Measurements from ENCODE around the gene ZNF93.
"Not testable (repeated sequence)": the region's sequence is repeated elsewhere in the genome, so short reads cannot be mapped to it uniquely, and the experiment has no call there.

ZNF93 gene

DNA sequence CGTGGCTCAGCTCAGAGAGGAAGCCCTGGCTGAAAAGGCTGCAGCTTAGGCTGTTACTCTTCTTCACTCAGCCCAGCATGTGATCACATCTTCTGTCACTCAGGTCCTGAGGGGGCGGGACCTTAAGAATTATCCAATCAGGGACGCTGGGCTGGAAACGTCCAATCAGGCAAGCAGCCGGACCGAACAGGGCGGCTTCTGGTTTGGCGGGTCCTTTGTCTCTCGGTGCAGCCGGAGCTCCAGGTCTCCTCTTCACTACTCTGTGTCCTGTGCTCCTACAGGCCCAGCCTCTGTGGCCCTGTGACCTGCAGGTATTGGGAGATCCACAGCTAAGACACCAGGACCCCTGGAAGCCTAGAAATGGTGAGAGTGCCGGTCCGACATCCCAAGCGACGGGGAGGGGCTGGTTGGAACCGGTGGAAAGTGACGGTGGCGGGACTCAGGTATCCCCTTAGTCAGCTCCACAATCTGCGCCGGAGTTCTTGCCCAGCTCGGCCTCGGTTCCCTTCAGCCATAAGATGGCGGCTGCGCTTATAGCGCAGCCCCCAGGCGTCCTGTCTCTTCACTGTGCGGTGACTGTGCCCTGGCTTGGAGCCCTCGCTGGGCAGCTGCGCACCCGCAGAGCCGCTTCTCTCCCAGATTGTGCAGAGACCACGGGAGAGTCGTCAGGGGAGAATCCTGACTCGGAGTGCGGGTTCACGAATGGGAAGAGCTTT lies at the start of gene ZNF93:
Gene ZNF93, plus strand, starts transcription at position 218 of the 716 bp plus-strand sequence. Its CDS starts 143 bp downstream, at position 361.
- DNase-seq, result peak; percentile 98

GRCh38 chr19:19851740-19852139 lies 49.0 kb upstream of the ZNF93 start:
- DNase-seq, result not testable (repeated sequence)

- no peak for DNase-seq
Measured at GRCh38 chr19:19858751-19859150, 42.0 kb upstream of the ZNF93 start.

GRCh38 chr19:19860756-19861390 lies 39.9 kb upstream of the ZNF93 start:
- no peak for DNase-seq

GRCh38 chr19:19865750-19866610 lies 34.8 kb upstream of the ZNF93 start, which contains the start of gene ZNF253:
Gene ZNF253 (plus strand): TSS chr19:19865882. CDS start chr19:19865997, 115 bp downstream.
- DNase-seq, result peak; percentile 94

- DNase-seq, result peak; percentile 2
Measured at GRCh38 chr19:19866611-19867248, 34.0 kb upstream of the ZNF93 start.

DNA sequence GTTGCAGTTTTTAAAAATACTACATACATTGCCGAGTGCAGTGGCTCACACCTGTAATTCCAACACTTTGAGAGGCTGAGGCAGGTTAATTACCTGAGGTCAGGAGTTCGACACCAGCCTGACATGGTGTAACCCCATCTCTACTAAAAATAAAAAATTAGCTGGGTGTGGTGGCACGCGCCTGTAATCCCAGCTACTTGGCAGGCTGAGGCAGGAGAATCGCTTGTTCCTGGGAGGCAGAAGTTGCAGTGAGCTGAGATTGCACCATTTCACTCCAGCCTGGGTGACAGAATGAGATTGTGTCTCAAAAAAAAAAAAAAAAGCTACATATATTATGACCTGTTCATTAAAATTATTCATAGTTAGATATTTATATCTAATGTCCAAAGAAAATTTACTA lies 30.7 kb upstream of the ZNF93 start:
- DNase-seq, result not testable (repeated sequence)

- DNase-seq, result no peak
Measured at GRCh38 chr19:19871932-19872331, 28.8 kb upstream of the ZNF93 start.

DNA sequence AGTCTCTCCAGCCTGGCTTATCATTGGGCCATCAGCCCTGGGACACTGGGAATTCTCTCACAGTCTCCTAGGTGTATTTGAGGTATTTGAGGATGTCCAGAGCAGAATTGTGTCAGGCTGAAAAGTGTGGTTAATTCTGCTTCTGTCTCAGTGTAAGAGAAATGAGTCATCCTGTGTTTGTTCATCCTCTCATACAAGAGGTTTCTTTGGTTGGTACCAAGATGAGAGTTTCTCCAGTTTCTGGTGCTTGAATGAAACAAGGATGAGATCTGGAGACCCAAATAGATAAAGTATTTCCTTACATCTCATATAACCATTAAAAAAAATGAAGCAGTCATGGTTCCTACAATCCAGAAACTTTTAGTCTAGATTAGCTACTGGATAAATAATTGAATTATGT lies 27.4 kb upstream of the ZNF93 start:
- DNase-seq, result no peak

DNA sequence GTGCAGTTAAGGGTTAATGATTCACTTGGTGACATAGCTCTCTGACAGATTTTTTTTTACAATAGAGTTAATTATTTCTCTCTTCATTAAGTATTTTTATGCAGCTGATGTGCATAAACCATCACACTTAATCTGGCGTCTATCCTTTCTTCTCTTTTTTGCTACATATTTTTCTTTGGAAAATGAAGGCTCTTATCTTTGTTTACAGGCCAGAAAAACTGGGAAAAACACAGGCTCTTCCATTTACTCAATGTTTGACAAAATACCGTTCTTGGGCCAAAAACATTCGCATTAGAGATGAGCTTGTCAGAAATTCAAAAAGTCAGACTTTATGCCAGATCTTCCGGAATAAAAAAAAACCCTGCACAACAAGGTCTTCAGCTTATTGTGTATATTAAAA lies 23.0 kb upstream of the ZNF93 start:
- no peak for DNase-seq

DNA sequence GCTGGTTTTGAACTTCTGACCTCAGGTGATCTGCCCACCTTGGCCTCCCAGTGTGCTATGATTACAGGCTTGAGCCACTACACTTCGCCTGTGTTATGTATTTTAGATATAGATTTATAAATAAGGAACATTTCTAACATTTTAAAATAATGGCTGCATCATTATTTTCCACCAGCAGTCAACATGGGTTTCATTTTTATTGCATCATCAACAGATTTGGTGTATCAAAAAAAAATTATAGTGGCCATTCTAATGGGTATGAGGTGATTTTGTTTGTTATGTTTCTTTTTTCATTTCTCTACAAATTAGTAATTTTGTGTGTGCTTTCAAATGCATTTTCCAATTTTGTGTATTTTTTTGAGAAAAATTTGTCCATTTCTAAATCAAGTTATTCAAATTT lies 16.2 kb upstream of the ZNF93 start:
- no peak for DNase-seq

DNA sequence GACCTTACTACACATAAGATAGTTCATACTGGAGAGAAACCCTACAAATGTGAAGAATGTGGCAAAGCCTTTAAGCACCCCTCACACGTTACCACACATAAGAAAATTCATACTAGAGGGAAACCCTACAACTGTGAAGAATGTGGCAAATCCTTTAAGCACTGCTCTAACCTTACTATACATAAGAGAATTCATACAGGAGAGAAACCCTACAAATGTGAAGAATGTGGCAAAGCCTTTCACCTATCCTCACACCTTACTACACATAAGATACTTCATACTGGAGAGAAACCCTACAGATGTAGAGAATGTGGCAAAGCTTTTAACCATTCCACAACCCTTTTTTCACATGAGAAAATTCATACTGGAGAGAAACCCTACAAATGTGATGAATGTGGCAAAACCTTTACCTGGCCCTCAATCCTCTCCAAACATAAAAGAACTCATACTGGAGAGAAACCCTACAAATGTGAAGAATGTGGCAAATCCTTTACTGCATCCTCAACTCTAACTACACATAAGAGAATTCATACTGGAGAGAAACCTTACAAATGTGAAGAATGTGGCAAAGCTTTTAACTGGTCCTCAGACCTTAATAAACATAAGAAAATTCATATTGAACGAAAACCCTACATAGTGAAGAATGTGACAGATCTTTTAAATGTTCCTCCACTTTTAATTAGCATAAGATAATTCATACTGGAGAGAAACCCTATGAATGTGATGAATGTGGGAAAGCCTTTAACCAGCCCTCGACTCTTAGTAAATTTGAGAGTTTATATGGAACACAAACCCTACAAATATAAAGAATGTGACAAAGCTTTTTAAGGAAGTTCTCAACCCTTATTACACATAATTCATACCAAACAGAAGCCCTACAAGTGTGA lies 8.4 kb upstream of the ZNF93 start:
- DNase-seq, result not testable (repeated sequence)

GRCh38 chr19:19900139-19900728 lies 512 bp upstream of the ZNF93 start:
- DNase-seq, result peak; percentile 88

DNA sequence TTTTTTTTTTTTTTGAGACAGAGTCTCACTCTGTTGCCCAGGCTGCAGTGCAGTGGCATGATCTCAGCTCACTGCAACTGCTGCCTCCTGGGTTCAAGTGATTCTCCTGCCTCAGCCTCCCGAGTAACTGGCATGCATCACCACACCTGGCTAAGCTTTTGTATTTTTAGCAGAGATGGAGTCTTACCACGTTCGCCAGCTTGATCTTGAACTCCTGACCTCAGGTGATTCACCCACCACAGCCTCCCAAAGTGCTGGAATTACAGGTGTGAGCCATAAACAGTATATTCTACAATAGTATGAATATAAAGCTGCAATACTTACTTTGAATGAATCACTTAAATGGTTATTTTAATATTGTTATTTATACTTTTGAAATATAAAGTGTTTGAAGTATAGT lies 6.8 kb downstream of the ZNF93 start:
- DNase-seq, result not testable (repeated sequence)

- no peak for DNase-seq
Measured at GRCh38 chr19:19909654-19910053, 8.9 kb downstream of the ZNF93 start.

DNA sequence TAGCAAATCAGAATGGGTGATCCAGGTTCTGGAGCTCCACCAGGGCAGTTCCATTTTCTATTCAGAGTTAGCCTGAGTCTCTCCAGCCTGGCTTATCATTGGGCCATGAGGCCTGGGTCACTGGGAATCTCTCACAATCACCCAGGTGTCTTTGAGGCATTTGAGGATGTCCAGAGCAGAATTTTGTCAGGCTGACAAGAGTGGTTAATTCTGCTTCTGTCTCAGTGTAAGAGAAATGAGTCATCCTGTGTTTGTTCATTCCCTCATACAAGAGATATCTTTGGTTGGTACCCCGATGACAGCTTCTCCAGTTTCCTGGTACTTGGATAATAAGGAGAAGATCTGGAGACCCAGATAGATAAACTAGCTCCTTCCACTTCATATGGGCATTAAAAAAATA lies 10.4 kb downstream of the ZNF93 start:
- DNase-seq, result peak; percentile 7

GRCh38 chr19:19914596-19914995 lies 13.8 kb downstream of the ZNF93 start:
- no peak for DNase-seq

GRCh38 chr19:19930417-19930816 lies 29.7 kb downstream of the ZNF93 start:
- not testable (repeated sequence) for DNase-seq

- DNase-seq, result not testable (repeated sequence)
Measured at GRCh38 chr19:19933432-19934314, 32.9 kb downstream of the ZNF93 start.

DNA sequence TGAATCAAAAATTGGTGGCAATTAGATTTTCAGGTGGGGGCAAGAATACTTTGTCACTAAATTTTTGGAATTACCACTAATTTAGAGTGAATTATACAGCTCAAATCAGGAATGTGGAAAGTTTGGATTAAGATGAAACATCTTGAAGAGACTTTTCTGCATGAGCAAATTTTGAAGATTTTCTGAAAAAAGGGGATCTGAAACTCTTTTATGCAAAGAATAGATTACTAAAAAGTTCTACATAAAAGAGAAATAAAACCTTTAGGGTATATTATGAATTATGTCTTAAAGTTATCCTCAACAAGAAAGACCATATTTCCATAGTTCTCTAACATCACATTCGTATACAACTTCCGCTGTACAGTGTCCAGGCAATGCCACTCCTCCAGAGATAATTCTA lies 36.7 kb downstream of the ZNF93 start:
- no peak for DNase-seq

All from fibroblast of skin of right quadriceps (primary cell).